Astrocyte (in vitro differentiated cells and primary cell): Measurements from ENCODE around the gene TUNAR. TPM values are rescaled to one million over a fixed set of nuclear protein-coding genes. Genes with fewer than 3 reads are reported as not detected.

Source experiments
- DNase-seq: peaks from one replicate; pipeline ENCODE4 v3.0.0-alpha.2; 2010; ENCODE audit warnings: low read depth
- FAIRE-seq: peaks from 2 replicates; lab custom pipeline; 2011; peaks lifted over from hg19 to GRCh38; lab: Jason Lieb, UNC
- H2AFZ ChIP-seq: 2 replicates; pipeline ENCODE4 v1.6.0; 2012; ENCODE audit warnings: low read depth, low read length, inconsistent platforms
- H3K27ac ChIP-seq: 2 replicates; pipeline ENCODE4 v1.5.1; 2011; ENCODE audit warnings: low read depth, low read length, inconsistent platforms
- H3K27me3 ChIP-seq: 2 replicates; pipeline ENCODE4 v1.6.0; 2011; ENCODE audit warnings: low read length, inconsistent platforms; ENCODE audit not compliant: insufficient read depth
- H3K36me3 ChIP-seq: 2 replicates; pipeline ENCODE4 v1.5.1; 2011; ENCODE audit warnings: low read length, inconsistent platforms; ENCODE audit not compliant: insufficient read depth
- H3K4me1 ChIP-seq: 2 replicates; pipeline ENCODE4 v1.5.1; 2011; ENCODE audit warnings: low read length, inconsistent platforms; ENCODE audit not compliant: insufficient read depth
- H3K4me2 ChIP-seq: 2 replicates; pipeline ENCODE4 v1.6.0; 2012; ENCODE audit warnings: low read length, inconsistent platforms
- H3K4me3 ChIP-seq: 2 replicates; pipeline ENCODE4 v1.5.1; 2011; ENCODE audit warnings: low read depth, mild to moderate bottlenecking, low read length, inconsistent platforms; ENCODE audit not compliant: insufficient read depth
- H3K79me2 ChIP-seq: 2 replicates; pipeline ENCODE4 v1.6.0; 2012; ENCODE audit warnings: mild to moderate bottlenecking, low read length, inconsistent platforms; ENCODE audit not compliant: insufficient read depth
- H3K9ac ChIP-seq: 2 replicates; pipeline ENCODE4 v1.6.0; 2012; ENCODE audit warnings: mild to moderate bottlenecking, low read length, inconsistent platforms
- H3K9me3 ChIP-seq: 2 replicates; pipeline ENCODE4 v1.5.1; 2012; ENCODE audit warnings: low read depth, mild to moderate bottlenecking, low read length, inconsistent platforms; ENCODE audit not compliant: insufficient read depth
- H4K20me1 ChIP-seq: 2 replicates; pipeline ENCODE4 v1.6.0; 2012; ENCODE audit warnings: low read length, inconsistent platforms; ENCODE audit not compliant: insufficient read depth
- H3K27ac Mint-ChIP-seq: one replicate; pipeline ENCODE4 v1.8.0; 2021; ENCODE audit warnings: mild to moderate bottlenecking, mixed read lengths; ENCODE audit not compliant: unreplicated experiment
- H3K27me3 Mint-ChIP-seq: one replicate; pipeline ENCODE4 v1.8.0; 2021; ENCODE audit warnings: low read depth, mixed read lengths; ENCODE audit not compliant: unreplicated experiment
- H3K36me3 Mint-ChIP-seq: one replicate; pipeline ENCODE4 v1.8.0; 2021; ENCODE audit warnings: low read depth, mixed read lengths; ENCODE audit not compliant: unreplicated experiment
- H3K4me1 Mint-ChIP-seq: one replicate; pipeline ENCODE4 v1.8.0; 2021; ENCODE audit warnings: low read depth, mixed read lengths; ENCODE audit not compliant: unreplicated experiment
- H3K4me3 Mint-ChIP-seq: one replicate; pipeline ENCODE4 v1.8.0; 2021; ENCODE audit warnings: mild to moderate bottlenecking, moderate library complexity, mixed read lengths; ENCODE audit not compliant: unreplicated experiment
- H3K9me3 Mint-ChIP-seq: one replicate; pipeline ENCODE4 v1.8.0; 2021; ENCODE audit warnings: mild to moderate bottlenecking, mixed read lengths; ENCODE audit not compliant: unreplicated experiment
- CTCF ChIP-seq: IDR thresholded peaks from 2 replicates; pipeline ENCODE4 v1.5.1; 2011; ENCODE audit warnings: low read depth, mild to moderate bottlenecking, inconsistent platforms, low read length, moderate library complexity; ENCODE audit not compliant: insufficient read depth
- EZH2 ChIP-seq: IDR thresholded peaks from 2 replicates; pipeline ENCODE4 v1.6.1; 2012; ENCODE audit warnings: mild to moderate bottlenecking, low read length, inconsistent platforms; ENCODE audit not compliant: insufficient read depth
- total RNA-seq: library from RNA; stranded (reverse); gene quantifications from 2 replicates; pipeline ENCODE4 v1.2.1, GENCODE V29; 2021

Gene TUNAR
- total RNA-seq, 1 donor from 2014 or later, result 1.0 TPM

DNA sequence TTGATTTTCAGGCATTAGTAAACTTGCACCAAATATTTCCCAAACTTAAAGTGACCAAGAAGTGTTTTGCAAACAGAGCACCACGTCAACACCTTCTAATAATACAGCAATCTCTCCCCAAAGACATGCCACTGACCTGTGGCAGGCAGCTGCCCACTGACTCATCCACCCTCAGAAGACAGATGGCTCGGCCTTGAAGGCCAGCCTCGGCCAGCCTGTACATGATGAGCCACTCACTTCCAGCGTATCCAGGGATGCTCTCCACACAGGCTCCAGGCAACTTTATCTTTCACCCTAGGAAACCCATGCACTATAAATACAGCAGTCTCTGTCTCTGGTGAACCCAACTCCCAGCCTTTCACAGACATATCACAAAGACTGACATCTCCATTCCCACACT lies 62.7 kb downstream of the TUNAR start:
- Histone ChIP-seq H3K79me2 (no peaks in the 10 kb centered on the region), H3K9ac (no peak overlapping the region), H3K27ac (no peak overlapping the region), H3K4me1 (no peaks in the 10 kb centered on the region), H3K9me3 (no peaks in the 10 kb centered on the region), H4K20me1 (no peaks in the 10 kb centered on the region), H2AFZ (no peak overlapping the region), H3K27me3 (no peaks in the 10 kb centered on the region), H3K36me3 (no peaks in the 10 kb centered on the region), H3K4me3 (no peak overlapping the region), H3K4me2 (no peak overlapping the region)
- H3K36me3 Mint-ChIP-seq, result no peaks in the 10 kb centered on the region
- FAIRE-seq (no peak), DNase-seq (no peak)
- no peak for TF ChIP-seq EZH2
- no peak for TF ChIP-seq CTCF
- H3K4me1 Mint-ChIP-seq, result no peaks in the 10 kb centered on the region
- H3K27me3 Mint-ChIP-seq, result peaks cover 13% of the 10 kb centered on the region
- H3K4me3 Mint-ChIP-seq, result no peak overlapping the region
- no peak overlapping the region for H3K27ac Mint-ChIP-seq
- peaks cover 5% of the 10 kb centered on the region for H3K9me3 Mint-ChIP-seq

DNA sequence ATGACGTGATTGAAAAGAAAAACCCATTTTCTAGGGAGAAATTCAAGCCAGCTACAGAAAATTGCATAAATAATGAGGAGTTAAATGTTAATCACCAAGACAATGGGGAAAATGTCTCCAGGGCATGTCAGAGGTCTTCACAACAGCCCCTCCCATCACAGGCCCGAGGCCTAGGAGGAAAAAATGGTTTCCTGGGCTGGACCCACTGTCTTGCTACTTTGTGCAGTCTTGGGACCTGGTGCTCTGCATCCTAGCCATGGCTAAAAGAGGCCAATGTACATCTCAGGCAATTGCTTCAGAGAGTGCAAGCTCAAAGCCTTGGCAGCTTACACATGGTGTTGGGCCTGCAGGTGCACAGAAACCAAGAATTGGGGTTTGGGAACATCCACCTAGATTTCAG lies 65.3 kb downstream of the TUNAR start:
- no peak overlapping the region for H3K27ac ChIP-seq
- no peak overlapping the region for H3K9ac ChIP-seq
- no peak overlapping the region for H3K4me3 ChIP-seq
- no peaks in the 10 kb centered on the region for H4K20me1 ChIP-seq
- peaks cover 8% of the 10 kb centered on the region for H3K9me3 Mint-ChIP-seq
- no peaks in the 10 kb centered on the region for H3K79me2 ChIP-seq
- no peak overlapping the region for H2AFZ ChIP-seq
- no peaks in the 10 kb centered on the region for H3K9me3 ChIP-seq
- H3K4me2 ChIP-seq, result no peak overlapping the region
- FAIRE-seq (no peak), DNase-seq (no peak)
- no peaks in the 10 kb centered on the region for H3K36me3 Mint-ChIP-seq
- peaks cover 15% of the 10 kb centered on the region for H3K27me3 Mint-ChIP-seq
- H3K4me3 Mint-ChIP-seq, result no peak overlapping the region
- H3K27me3 ChIP-seq, result no peaks in the 10 kb centered on the region
- no peaks in the 10 kb centered on the region for H3K36me3 ChIP-seq
- H3K4me1 Mint-ChIP-seq, result no peaks in the 10 kb centered on the region
- H3K27ac Mint-ChIP-seq, result no peak overlapping the region
- H3K4me1 ChIP-seq, result no peaks in the 10 kb centered on the region
- no peak for TF ChIP-seq CTCF
- TF ChIP-seq EZH2, result no peak

DNA sequence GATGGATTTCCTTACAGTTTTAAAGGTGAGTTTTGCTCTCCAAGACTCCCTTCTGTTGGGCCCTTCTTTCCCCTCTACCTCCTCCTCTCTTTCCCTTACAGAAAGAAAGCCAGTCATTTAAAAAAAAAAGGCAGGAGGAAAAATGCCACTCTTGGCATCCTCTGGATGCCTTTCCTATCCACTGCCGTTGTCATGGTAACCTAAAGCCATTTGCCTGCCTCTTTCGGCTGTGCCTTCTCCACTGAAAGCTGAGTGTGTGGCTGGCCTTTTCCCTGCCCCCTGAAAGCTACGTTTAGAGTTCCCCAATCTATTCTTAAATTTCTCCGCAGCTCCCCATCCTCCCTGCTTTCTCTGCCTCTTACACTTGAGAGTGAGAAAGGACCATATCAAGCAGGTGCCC lies 67.1 kb downstream of the TUNAR start:
- Histone ChIP-seq H3K27ac (no peak overlapping the region), H3K9ac (no peak overlapping the region)
- DNase-seq, result no peak

More for the DNA sequence above, 67.1 kb downstream of the TUNAR start:
- H3K4me2 ChIP-seq, result no peak overlapping the region
- Mint-ChIP-seq H3K9me3 (peaks cover 6% of the 10 kb centered on the region), H3K36me3 (no peaks in the 10 kb centered on the region), H3K4me1 (peaks cover 1% of the 10 kb centered on the region), H3K27me3 (peaks cover 11% of the 10 kb centered on the region), H3K4me3 (no peak overlapping the region), H3K27ac (no peak overlapping the region)
- H3K4me3 ChIP-seq, result no peak overlapping the region
- TF ChIP-seq CTCF (no peak), EZH2 (no peak)
- H3K79me2 ChIP-seq, result no peaks in the 10 kb centered on the region
- H2AFZ ChIP-seq, result no peak overlapping the region
- H3K27me3 ChIP-seq, result no peaks in the 10 kb centered on the region
- no peaks in the 10 kb centered on the region for H4K20me1 ChIP-seq
- no peak for FAIRE-seq
- no peaks in the 10 kb centered on the region for H3K9me3 ChIP-seq
- H3K36me3 ChIP-seq, result no peaks in the 10 kb centered on the region
- no peaks in the 10 kb centered on the region for H3K4me1 ChIP-seq
